ENCODE data around the gene PRPH. TPM values are rescaled to one million over a fixed set of nuclear protein-coding genes. Genes with fewer than 3 reads are reported as not detected.
"Not testable (repeated sequence)": the region's sequence is repeated elsewhere in the genome, so short reads cannot be mapped to it uniquely, and the experiment has no call there.

Gene PRPH
- polyA plus RNA-seq, 3 donors = not detected

DNA sequence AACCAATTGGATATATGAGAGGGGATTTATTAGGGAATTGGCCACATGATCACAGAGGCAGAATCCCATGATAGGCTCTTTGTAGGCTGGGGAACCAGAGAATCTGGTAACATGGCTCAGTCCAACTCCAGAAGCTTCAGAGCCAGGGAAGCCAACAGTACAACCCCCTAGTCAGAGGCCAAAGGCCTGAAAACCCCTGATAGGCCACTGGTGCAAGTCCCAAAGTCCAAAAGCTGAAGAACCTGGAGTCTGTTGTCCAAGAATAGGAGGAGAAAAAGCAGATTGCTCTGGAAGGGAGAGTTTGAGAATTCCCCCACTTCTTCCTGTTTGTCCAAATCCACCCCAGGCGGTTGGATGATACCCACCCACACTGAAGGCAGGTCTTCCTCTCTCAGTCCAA is 19.9 kb downstream of the PRPH start:
- no peaks in the 10 kb centered on the region for H3K4me1 Mint-ChIP-seq
- Histone ChIP-seq H3K4me1 (ENCODE audit: control insufficient read depth in 1 of 2, insufficient read depth in 2 of 2, low read length in 2 of 2) (no peaks in the 10 kb centered on the region), H3K9ac (ENCODE audit: insufficient read depth, low read length, poor library complexity, severe bottlenecking) (no peak overlapping the region), H3K79me2 (ENCODE audit: insufficient read depth, low read length) (no peaks in the 10 kb centered on the region), H3K27ac (ENCODE audit: low read depth in 1 of 2, low read length in 2 of 2) (no peak overlapping the region), H3K36me3 (replicated peaks in 1 of 2; ENCODE audit: control insufficient read depth in 1 of 2, insufficient read depth in 2 of 2, low read length in 2 of 2) (no peaks in the 10 kb centered on the region), H3K9me3 (replicated peaks in 1 of 2; ENCODE audit: control insufficient read depth in 1 of 2, insufficient read depth in 1 of 2, low read length in 2 of 2) (no peaks in the 10 kb centered on the region), H3K27me3 (ENCODE audit: control insufficient read depth in 2 of 2, insufficient read depth in 2 of 2, low read length in 2 of 2) (peaks cover 0 to under 1% of the 10 kb centered on the region in 2 donors), H4K20me1 (ENCODE audit: insufficient read depth, low read length) (no peaks in the 10 kb centered on the region), H2AFZ (ENCODE audit: insufficient read depth, low read depth, low read length, poor library complexity, severe bottlenecking) (no peak overlapping the region), H3K4me2 (replicated peaks; ENCODE audit: extremely low read depth, low read length, poor library complexity, severe bottlenecking) (no peak overlapping the region), H3K4me3 (replicated peaks in 1 of 3; ENCODE audit: low read depth in 2 of 3, low read length in 3 of 3) (no peak overlapping the region)
- WGBS (ENCODE audit: insufficient coverage) = no CpG with 5 or more reads among the region's 1 CpG
- H3K9me3 Mint-ChIP-seq = peaks cover 0 to 2% (median 0%) of the 10 kb centered on the region in 7 donors
- intact Hi-C loops (cut with micrococcal nuclease) = no loop called here
- H3K36me3 Mint-ChIP-seq = no peaks in the 10 kb centered on the region
- DNase-seq = no peak
- TF ChIP-seq, protein P1, sequence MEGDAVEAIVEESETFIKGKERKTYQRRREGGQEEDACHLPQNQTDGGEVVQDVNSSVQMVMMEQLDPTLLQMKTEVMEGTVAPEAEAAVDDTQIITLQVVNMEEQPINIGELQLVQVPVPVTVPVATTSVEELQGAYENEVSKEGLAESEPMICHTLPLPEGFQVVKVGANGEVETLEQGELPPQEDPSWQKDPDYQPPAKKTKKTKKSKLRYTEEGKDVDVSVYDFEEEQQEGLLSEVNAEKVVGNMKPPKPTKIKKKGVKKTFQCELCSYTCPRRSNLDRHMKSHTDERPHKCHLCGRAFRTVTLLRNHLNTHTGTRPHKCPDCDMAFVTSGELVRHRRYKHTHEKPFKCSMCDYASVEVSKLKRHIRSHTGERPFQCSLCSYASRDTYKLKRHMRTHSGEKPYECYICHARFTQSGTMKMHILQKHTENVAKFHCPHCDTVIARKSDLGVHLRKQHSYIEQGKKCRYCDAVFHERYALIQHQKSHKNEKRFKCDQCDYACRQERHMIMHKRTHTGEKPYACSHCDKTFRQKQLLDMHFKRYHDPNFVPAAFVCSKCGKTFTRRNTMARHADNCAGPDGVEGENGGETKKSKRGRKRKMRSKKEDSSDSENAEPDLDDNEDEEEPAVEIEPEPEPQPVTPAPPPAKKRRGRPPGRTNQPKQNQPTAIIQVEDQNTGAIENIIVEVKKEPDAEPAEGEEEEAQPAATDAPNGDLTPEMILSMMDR (IDR thresholded peaks at IDR 0.05) = no peak
- H3K4me3 Mint-ChIP-seq = no peak overlapping the region
- H3K27me3 Mint-ChIP-seq (ENCODE audit: low read depth in 3 of 3) = peaks cover 6 to 17% (median 15%) of the 10 kb centered on the region in 3 donors
- no peak overlapping the region for H3K27ac Mint-ChIP-seq

DNA sequence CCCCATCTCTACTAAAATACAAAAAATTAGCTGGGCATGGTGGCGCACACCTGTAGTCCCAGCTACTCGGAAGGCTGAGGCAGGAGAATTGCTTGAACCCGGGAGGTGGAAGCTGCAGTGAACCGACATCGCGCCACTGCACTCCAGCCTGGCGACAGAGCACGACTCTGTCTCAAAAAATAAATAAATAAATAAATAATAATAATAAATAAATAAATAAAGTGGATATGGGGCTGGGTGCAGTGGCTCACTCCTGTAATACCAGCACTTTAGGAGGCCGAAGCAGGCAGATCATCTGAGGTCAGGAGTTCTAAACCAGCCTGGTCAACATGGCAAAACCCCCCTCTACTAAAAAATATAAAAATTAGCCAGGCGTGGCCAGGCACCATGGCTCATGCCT is 22.2 kb downstream of the PRPH start:
- H3K27ac Mint-ChIP-seq; H3K36me3 ChIP-seq (replicated peaks in 1 of 2; ENCODE audit: control insufficient read depth in 1 of 2, insufficient read depth in 2 of 2, low read length in 2 of 2); intact Hi-C loops (cut with micrococcal nuclease); DNase-seq; H2AFZ ChIP-seq (ENCODE audit: insufficient read depth, low read depth, low read length, poor library complexity, severe bottlenecking); H3K36me3 Mint-ChIP-seq; H3K4me1 ChIP-seq (ENCODE audit: control insufficient read depth in 1 of 2, insufficient read depth in 2 of 2, low read length in 2 of 2); H3K9me3 Mint-ChIP-seq; H3K79me2 ChIP-seq (ENCODE audit: insufficient read depth, low read length); H3K9me3 ChIP-seq (replicated peaks in 1 of 2; ENCODE audit: control insufficient read depth in 1 of 2, insufficient read depth in 1 of 2, low read length in 2 of 2); H3K4me2 ChIP-seq (replicated peaks; ENCODE audit: extremely low read depth, low read length, poor library complexity, severe bottlenecking); H4K20me1 ChIP-seq (ENCODE audit: insufficient read depth, low read length); H3K4me3 Mint-ChIP-seq; H3K27me3 ChIP-seq (ENCODE audit: control insufficient read depth in 2 of 2, insufficient read depth in 2 of 2, low read length in 2 of 2); H3K9ac ChIP-seq (ENCODE audit: insufficient read depth, low read length, poor library complexity, severe bottlenecking); H3K4me1 Mint-ChIP-seq; H3K4me3 ChIP-seq (replicated peaks in 1 of 3; ENCODE audit: low read depth in 2 of 3, low read length in 3 of 3); H3K27ac ChIP-seq (ENCODE audit: low read depth in 1 of 2, low read length in 2 of 2): not testable (repeated sequence)
- 100% methylated on average over 4 of the region's 10 CpGs for WGBS (ENCODE audit: insufficient coverage)
- H3K27me3 Mint-ChIP-seq (ENCODE audit: low read depth in 3 of 3) = peaks cover 6 to 15% (median 13%) of the 10 kb centered on the region in 3 donors

DNA sequence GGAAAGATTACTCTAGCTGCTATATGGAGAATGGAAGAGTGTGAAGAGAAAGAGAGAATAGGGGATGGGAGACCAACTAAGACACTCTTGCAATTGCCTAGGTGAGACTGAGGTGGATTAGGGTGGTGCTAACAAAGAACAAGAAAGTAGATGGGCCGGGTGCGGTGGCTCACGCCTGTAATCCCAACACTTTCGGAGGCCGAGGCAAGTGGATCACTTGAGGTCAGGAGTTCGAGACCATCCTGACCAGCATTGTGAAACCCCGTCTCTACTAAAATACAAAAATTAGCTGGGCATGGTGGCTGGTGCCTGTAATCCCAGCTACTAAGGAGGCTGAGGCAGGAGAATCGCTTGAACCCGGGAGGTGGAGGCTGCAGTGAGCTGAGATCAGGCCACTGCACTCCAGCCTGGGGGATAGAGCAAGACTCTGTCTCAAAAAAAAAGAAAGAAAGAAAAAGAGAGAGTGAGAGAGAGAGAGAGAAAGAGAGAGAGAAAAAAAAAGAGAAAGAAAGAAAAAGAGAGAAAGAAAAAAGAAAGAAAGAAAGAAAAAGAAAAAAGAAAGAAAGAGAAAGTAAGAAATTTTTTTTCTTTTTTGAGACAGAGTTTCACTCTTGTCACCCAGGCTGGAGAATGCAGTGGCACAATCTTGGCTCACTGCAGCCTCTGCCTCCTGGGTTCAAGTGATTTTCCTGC is 25.6 kb downstream of the PRPH start:
- peak overlapping the region in 1 of 7 donors; percentile 64 for H3K27ac Mint-ChIP-seq
- DNase-seq; H3K27ac ChIP-seq (ENCODE audit: low read depth in 1 of 2, low read length in 2 of 2); H3K9me3 Mint-ChIP-seq; H3K27me3 ChIP-seq (ENCODE audit: control insufficient read depth in 2 of 2, insufficient read depth in 2 of 2, low read length in 2 of 2); H3K4me2 ChIP-seq (replicated peaks; ENCODE audit: extremely low read depth, low read length, poor library complexity, severe bottlenecking); H3K9ac ChIP-seq (ENCODE audit: insufficient read depth, low read length, poor library complexity, severe bottlenecking); H3K9me3 ChIP-seq (replicated peaks in 1 of 2; ENCODE audit: control insufficient read depth in 1 of 2, insufficient read depth in 1 of 2, low read length in 2 of 2); H2AFZ ChIP-seq (ENCODE audit: insufficient read depth, low read depth, low read length, poor library complexity, severe bottlenecking); intact Hi-C loops (cut with micrococcal nuclease); H3K36me3 Mint-ChIP-seq; H3K4me3 ChIP-seq (replicated peaks in 1 of 3; ENCODE audit: low read depth in 2 of 3, low read length in 3 of 3); H3K36me3 ChIP-seq (replicated peaks in 1 of 2; ENCODE audit: control insufficient read depth in 1 of 2, insufficient read depth in 2 of 2, low read length in 2 of 2); H4K20me1 ChIP-seq (ENCODE audit: insufficient read depth, low read length): not testable (repeated sequence)
- H3K4me1 ChIP-seq (ENCODE audit: control insufficient read depth in 1 of 2, insufficient read depth in 2 of 2, low read length in 2 of 2) = peaks cover 17 to 21% of the 10 kb centered on the region in 2 donors
- H3K27me3 Mint-ChIP-seq (ENCODE audit: low read depth in 3 of 3) = peaks cover 7 to 11% (median 8%) of the 10 kb centered on the region in 3 donors
- peaks cover 19% of the 10 kb centered on the region for H3K79me2 ChIP-seq (ENCODE audit: insufficient read depth, low read length)
- peak overlapping the region in 1 of 2 donors; percentile 37 for H3K4me3 Mint-ChIP-seq
- peaks cover 21% of the 10 kb centered on the region for H3K4me1 Mint-ChIP-seq
- 96% methylated on average over 8 of the region's 9 CpGs for WGBS (ENCODE audit: insufficient coverage)
